ENCODE data around the gene COIL. TPM values are rescaled to one million over a fixed set of nuclear protein-coding genes. Genes with fewer than 3 reads are reported as not detected.

COIL gene
- total and polyA plus RNA-seq, 4 donors, result 4.7 to 9.9 (median 6.5) TPM

DNA sequence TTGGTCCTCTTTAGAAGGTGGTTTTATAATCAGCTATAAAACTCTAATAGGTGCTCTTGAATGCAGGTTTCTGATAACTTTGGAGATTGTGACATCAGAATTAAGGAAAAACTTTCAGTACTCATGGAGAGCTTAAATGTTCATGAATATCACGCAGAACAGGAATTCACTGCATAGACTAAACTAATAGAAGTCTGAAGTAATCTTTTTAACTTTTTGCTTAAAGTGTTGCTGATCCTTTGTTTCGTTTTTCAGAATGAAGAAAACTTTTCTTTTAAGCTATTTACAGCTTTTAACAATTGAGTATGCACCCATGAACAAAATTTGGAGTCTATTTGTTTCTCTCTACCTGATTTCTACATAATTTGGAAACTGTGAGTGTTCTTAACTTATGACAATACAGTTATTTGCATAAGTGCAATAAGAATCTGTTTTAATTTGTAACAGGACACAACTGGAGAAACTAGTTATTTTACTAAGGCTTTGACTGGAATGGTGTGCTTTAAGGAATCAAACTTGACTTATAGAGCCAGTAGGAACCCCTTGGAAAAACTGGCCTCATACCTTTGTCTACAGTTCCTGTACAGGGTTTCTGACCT, 30.0 kb downstream of the COIL start:
- DNase-seq (ENCODE audit: low spot score), result no peak
- Histone ChIP-seq H3K27me3 (ENCODE audit: control insufficient read depth in 4 of 4, insufficient read depth in 4 of 4, low read length in 3 of 4) (no peaks in the 10 kb centered on the region), H3K4me3 (ENCODE audit: low read depth in 1 of 3, low read length in 3 of 3) (no peak overlapping the region), H3K4me1 (ENCODE audit: control insufficient read depth in 4 of 4, insufficient read depth in 4 of 4, low read length in 3 of 4) (peaks cover 0 to 6% (median 5%) of the 10 kb centered on the region in 4 donors), H3K36me3 (ENCODE audit: control insufficient read depth in 4 of 4, insufficient read depth in 3 of 4, low read depth in 1 of 4, low read length in 3 of 4) (peaks cover 0 to 13% (median 2%) of the 10 kb centered on the region in 4 donors), H3K27ac (ENCODE audit: low read depth in 1 of 2, low read length in 2 of 2) (no peak overlapping the region), H3K9me3 (ENCODE audit: control insufficient read depth in 4 of 4, low read length in 3 of 4) (no peaks in the 10 kb centered on the region), H3K9ac (ENCODE audit: low read depth in 1 of 2, low read length in 2 of 2) (no peak overlapping the region)
- 95% methylated on average over 2 of the region's 2 CpGs for WGBS
- no peak for TF ChIP-seq RAD21 (IDR thresholded peaks at IDR 0.05)
- TF ChIP-seq NR2F2 (IDR thresholded peaks at IDR 0.05), result no peak
- no peak for TF ChIP-seq SP1 (IDR thresholded peaks at IDR 0.05)
- no peak for TF ChIP-seq RXRA (IDR thresholded peaks at IDR 0.05)
- TF ChIP-seq TAF1 (conservative IDR thresholded peaks at IDR 0.05), result no peak
- TF ChIP-seq FOXA2 (IDR thresholded peaks at IDR 0.05), result no peak
- TF ChIP-seq HNF4A (conservative IDR thresholded peaks at IDR 0.05), result no peak
- TF ChIP-seq, protein P1, sequence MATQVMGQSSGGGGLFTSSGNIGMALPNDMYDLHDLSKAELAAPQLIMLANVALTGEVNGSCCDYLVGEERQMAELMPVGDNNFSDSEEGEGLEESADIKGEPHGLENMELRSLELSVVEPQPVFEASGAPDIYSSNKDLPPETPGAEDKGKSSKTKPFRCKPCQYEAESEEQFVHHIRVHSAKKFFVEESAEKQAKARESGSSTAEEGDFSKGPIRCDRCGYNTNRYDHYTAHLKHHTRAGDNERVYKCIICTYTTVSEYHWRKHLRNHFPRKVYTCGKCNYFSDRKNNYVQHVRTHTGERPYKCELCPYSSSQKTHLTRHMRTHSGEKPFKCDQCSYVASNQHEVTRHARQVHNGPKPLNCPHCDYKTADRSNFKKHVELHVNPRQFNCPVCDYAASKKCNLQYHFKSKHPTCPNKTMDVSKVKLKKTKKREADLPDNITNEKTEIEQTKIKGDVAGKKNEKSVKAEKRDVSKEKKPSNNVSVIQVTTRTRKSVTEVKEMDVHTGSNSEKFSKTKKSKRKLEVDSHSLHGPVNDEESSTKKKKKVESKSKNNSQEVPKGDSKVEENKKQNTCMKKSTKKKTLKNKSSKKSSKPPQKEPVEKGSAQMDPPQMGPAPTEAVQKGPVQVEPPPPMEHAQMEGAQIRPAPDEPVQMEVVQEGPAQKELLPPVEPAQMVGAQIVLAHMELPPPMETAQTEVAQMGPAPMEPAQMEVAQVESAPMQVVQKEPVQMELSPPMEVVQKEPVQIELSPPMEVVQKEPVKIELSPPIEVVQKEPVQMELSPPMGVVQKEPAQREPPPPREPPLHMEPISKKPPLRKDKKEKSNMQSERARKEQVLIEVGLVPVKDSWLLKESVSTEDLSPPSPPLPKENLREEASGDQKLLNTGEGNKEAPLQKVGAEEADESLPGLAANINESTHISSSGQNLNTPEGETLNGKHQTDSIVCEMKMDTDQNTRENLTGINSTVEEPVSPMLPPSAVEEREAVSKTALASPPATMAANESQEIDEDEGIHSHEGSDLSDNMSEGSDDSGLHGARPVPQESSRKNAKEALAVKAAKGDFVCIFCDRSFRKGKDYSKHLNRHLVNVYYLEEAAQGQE (IDR thresholded peaks at IDR 0.05), result no peak

DNA sequence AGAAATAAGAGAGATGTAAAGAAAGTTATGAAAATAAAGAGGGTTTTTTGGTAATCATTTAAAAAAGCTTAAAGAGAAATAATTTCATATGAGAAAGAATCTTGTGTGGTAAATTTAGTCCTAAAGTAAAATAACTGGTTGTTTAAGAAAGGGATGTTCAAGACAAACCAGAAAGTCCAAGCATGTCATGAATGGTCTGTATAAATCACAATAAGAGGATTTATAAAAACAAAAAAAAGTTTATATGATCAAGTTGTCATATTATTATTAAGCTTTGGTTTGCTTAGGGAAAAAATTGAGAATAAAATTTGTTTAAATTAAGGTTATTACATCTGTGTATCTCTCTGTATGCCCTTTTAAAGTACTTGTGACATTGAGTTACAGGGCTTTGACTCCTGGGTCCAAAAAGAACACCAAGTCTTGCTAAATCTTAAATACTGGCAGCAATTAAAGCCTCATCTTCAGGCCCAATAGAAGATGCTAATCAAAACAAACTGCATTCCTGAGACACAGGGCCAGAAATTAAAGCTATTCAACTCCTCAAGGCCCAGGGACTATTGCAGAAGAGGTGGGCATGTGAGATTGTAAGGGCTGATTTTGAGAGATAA, 31.4 kb downstream of the COIL start:
- Histone ChIP-seq H3K36me3 (ENCODE audit: control insufficient read depth in 4 of 4, insufficient read depth in 3 of 4, low read depth in 1 of 4, low read length in 3 of 4) (peaks cover 0 to 7% (median 2%) of the 10 kb centered on the region in 4 donors), H3K27ac (ENCODE audit: low read depth in 1 of 2, low read length in 2 of 2) (no peak overlapping the region), H3K9me3 (ENCODE audit: control insufficient read depth in 4 of 4, low read length in 3 of 4) (no peaks in the 10 kb centered on the region), H3K4me3 (ENCODE audit: low read depth in 1 of 3, low read length in 3 of 3) (no peak overlapping the region), H3K4me1 (ENCODE audit: control insufficient read depth in 4 of 4, insufficient read depth in 4 of 4, low read length in 3 of 4) (peaks cover 0 to 6% (median 5%) of the 10 kb centered on the region in 4 donors), H3K9ac (ENCODE audit: low read depth in 1 of 2, low read length in 2 of 2) (no peak overlapping the region), H3K27me3 (ENCODE audit: control insufficient read depth in 4 of 4, insufficient read depth in 4 of 4, low read length in 3 of 4) (no peaks in the 10 kb centered on the region)
- no peak for DNase-seq (ENCODE audit: low spot score)
- TF ChIP-seq EGR1 (IDR thresholded peaks at IDR 0.05; ENCODE audit: low read depth in 2 of 2) (no peak), HNF4G (IDR thresholded peaks at IDR 0.05) (no peak), HNF4A (conservative IDR thresholded peaks at IDR 0.05) (peak; percentile 25 to 64)

DNA sequence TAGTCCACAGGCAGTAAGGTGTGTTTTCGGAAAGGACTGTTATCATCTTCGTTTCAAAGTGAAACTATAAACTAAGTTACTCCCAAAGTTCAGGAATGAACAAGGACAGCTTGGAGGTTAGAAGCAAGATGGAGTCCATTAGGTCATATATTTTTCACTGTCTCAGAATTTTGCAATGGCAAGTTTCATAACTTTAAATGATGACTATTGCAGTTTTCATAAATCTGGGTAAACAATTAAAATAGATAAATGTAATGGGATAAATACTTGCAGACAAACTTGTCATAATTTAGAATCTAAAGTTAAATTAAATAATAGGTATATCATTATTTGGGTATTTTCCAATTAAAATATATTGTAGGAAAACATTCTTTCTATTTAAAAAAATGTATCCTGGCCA, 32.3 kb downstream of the COIL start:
- WGBS, result 96% methylated on average over 2 of the region's 2 CpGs
- Histone ChIP-seq H3K9ac (ENCODE audit: low read depth in 1 of 2, low read length in 2 of 2) (no peak overlapping the region), H3K27me3 (ENCODE audit: control insufficient read depth in 4 of 4, insufficient read depth in 4 of 4, low read length in 3 of 4) (no peaks in the 10 kb centered on the region), H3K4me3 (ENCODE audit: low read depth in 1 of 3, low read length in 3 of 3) (no peak overlapping the region), H3K36me3 (ENCODE audit: control insufficient read depth in 4 of 4, insufficient read depth in 3 of 4, low read depth in 1 of 4, low read length in 3 of 4) (no peaks in the 10 kb centered on the region), H3K4me1 (ENCODE audit: control insufficient read depth in 4 of 4, insufficient read depth in 4 of 4, low read length in 3 of 4) (peaks cover 0 to 6% (median 5%) of the 10 kb centered on the region in 4 donors), H3K27ac (ENCODE audit: low read depth in 1 of 2, low read length in 2 of 2) (no peak overlapping the region), H3K9me3 (ENCODE audit: control insufficient read depth in 4 of 4, low read length in 3 of 4) (no peaks in the 10 kb centered on the region)
- DNase-seq (ENCODE audit: low spot score), result no peak
- TF ChIP-seq, protein P2, sequence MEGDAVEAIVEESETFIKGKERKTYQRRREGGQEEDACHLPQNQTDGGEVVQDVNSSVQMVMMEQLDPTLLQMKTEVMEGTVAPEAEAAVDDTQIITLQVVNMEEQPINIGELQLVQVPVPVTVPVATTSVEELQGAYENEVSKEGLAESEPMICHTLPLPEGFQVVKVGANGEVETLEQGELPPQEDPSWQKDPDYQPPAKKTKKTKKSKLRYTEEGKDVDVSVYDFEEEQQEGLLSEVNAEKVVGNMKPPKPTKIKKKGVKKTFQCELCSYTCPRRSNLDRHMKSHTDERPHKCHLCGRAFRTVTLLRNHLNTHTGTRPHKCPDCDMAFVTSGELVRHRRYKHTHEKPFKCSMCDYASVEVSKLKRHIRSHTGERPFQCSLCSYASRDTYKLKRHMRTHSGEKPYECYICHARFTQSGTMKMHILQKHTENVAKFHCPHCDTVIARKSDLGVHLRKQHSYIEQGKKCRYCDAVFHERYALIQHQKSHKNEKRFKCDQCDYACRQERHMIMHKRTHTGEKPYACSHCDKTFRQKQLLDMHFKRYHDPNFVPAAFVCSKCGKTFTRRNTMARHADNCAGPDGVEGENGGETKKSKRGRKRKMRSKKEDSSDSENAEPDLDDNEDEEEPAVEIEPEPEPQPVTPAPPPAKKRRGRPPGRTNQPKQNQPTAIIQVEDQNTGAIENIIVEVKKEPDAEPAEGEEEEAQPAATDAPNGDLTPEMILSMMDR (IDR thresholded peaks at IDR 0.05; ENCODE audit: low read depth, low read length, missing input control), result no peak
- TF ChIP-seq NR2F2 (IDR thresholded peaks at IDR 0.05) (no peak), JUND (IDR thresholded peaks at IDR 0.05) (no peak), FOXA2 (IDR thresholded peaks at IDR 0.05) (no peak), TAF1 (conservative IDR thresholded peaks at IDR 0.05) (no peak), GABPA (IDR thresholded peaks at IDR 0.05 in 1 of 2, conservative IDR thresholded peaks at IDR 0.05 in 1 of 2) (no peak)
- TF ChIP-seq, protein P3, sequence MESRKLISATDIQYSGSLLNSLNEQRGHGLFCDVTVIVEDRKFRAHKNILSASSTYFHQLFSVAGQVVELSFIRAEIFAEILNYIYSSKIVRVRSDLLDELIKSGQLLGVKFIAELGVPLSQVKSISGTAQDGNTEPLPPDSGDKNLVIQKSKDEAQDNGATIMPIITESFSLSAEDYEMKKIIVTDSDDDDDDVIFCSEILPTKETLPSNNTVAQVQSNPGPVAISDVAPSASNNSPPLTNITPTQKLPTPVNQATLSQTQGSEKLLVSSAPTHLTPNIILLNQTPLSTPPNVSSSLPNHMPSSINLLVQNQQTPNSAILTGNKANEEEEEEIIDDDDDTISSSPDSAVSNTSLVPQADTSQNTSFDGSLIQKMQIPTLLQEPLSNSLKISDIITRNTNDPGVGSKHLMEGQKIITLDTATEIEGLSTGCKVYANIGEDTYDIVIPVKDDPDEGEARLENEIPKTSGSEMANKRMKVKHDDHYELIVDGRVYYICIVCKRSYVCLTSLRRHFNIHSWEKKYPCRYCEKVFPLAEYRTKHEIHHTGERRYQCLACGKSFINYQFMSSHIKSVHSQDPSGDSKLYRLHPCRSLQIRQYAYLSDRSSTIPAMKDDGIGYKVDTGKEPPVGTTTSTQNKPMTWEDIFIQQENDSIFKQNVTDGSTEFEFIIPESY (IDR thresholded peaks at IDR 0.05), result no peak
